Globus pallidus (tissue), 1 donor: ENCODE results near the gene RPL38.

Experiments used
- DNase-seq: peaks from one replicate; pipeline ENCODE4 v3.0.0-alpha.2; 2015; ENCODE audit warnings: low spot score

RPL38 gene

GRCh38 chr17:74211141-74211911, 7.8 kb downstream of the RPL38 start:
- DNase-seq: peak; percentile 46

- DNase-seq: no peak
These were observed 8.4 kb downstream of the RPL38 start for GRCh38 chr17:74211912-74212208.

DNA sequence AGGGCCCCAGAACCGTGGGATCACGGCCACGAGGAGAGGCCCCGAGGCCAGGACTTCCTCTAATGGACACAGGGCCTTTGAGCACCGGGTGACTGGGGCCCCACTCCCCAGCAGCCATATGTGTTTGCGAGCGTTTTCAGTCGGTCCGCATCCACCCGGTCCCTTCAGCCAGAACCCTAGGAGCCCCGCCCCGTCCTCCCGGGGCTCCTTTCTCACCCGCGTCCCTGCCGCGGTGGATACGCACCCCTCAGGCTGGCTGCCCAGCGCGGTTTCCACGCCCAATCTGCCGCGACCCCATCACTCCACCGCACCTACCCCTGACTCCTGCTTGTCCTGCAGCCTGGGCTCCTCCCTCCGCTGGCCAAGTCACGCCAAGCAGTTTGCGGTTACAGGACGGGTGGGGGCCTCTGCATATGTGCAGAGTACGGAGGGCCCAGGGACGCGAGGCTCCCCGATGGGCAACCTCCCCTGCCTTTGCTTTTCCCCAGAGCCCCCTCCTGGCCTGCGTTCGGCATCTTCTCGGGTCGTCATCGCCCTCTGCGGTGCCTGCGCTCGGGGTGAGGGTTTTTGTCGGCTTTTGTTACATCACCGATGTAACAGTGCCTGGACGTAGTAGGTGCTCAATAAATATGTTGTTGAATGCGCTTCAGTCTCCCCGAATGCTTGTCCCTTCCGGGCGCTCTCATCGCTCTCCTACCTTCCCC, 8.9 kb downstream of the RPL38 start:
- DNase-seq: peak; percentile 56

DNA sequence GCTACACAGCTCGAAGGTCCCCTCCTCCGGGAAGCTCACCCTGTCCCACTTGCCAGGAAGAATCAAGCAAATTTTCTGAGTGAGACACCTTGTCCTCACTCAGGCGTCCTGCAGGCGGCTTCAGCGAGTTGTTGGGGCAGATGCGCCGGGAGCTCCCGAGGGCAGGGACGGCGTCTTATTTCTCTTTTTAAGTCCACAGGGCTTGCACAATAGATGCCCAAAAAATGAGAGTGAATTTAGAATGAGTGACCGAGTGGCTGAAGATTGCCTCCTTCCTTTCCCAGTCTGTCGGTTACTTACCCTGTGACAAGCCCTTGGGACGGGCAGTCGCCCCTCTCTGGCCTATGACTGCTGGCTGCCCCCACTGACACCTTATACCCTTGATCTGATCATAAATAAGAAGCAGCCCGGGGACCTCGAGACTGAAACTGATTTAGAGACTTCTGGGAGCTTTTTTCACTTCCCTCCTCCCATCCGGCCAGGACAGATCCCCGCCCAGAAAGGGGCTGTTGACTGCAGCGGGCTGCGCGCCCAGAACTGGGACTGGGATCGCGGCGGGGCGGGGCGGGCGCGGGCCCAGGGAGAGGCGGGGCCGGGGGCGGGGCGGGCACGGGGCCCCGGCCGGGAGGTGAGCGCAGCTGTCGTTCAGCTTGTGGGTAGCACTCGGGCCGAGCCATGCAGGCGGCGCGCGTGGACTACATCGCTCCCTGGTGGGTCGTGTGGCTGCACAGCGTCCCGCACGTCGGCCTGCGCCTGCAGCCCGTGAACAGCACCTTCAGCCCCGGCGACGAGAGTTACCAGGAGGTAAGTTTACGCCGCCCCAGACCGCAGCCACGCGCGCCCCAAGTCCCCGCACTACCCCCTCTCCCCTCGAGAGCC, 9.7 kb downstream of the RPL38 start, which contains the start of gene TTYH2:
TTYH2 (plus strand) TSS at position 659 of the 879 bp plus-strand sequence; CDS start at position 676, 17 bp downstream.
- DNase-seq: peak; percentile 97

DNA sequence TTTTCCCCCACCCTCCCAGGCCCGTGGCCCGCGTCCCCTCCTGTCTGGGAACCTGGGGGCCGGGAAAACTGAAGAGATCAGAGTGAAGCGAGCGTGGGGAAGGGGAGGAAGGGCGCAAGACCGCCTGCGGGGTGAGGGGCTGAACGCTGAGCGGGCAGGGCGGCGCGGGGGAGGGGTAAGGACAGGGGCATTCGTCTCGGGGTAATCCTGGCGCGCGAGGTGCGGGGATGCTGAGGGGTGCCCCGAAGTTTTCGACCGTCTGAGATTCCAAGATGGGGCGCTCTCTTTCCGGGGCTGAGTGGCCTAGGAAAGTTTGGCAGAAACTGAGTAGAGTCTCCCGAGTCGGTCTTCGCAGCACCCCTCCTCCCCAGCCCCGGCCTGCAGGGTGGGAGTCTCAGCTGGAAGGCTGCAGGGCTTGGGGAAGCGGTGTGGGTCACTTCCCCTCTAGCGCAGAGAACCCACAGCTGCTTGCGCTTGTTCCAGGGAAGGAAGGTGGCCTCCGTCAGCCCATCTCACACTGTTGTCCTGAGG, 10.4 kb downstream of the RPL38 start:
- peak; percentile 61 for DNase-seq

GRCh38 chr17:74214484-74215341, 11.2 kb downstream of the RPL38 start:
- DNase-seq: no peak

DNA sequence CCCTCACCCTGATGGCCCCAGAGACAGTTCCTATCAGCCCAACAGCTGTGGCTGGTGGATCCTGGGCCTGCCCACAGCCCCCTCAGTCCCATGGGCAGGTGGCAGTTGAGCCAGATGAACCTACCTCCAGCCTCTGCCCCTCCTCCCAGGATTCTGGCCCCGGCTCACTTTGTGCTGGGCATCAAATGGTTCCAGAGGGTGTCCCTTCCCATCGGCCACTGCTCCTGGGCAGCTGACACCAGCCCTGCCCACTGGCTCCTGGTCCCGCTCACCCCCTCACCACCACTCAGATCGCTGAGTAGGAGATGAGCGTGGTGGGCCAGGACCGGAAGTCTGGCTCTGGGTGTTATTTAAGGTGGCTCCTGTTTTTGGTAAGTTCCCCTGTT, 11.9 kb downstream of the RPL38 start:
- DNase-seq: peak; percentile 81

- DNase-seq: no peak
These were observed 13.0 kb downstream of the RPL38 start for GRCh38 chr17:74216505-74216904.

DNA sequence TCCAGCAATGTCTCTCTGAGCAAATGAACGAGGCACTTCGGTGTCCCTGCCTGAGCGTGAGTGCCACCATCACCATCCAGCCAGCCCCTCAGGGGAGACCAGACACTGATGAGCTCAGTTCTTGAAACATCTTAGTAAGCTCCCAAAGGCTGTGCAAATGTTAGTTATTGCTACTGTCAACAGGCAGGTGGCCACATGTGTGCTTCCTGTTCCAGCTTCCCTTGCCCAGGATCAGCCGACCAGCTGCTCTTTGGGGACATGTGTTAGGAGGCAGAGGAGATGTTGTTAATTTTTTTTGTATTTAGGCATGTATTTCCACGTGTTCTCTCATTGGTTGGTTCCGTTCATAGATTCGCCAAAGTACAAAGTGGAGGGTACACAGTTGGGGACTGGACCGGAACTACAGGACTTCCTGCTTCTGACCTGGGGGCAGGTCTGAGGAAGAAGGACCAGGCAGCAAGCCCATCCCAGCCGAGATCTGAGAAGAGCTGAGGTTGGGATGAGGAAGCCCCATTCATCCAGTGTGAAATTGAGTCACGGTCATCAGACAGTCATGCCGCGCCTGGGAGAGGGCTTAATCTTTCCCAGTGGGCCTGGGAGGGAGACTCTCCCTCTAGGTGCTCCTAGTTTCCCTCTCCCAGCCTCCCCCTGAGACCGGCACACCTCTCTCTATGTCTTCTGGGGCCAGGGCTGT, 13.7 kb downstream of the RPL38 start:
- DNase-seq: no peak

DNA sequence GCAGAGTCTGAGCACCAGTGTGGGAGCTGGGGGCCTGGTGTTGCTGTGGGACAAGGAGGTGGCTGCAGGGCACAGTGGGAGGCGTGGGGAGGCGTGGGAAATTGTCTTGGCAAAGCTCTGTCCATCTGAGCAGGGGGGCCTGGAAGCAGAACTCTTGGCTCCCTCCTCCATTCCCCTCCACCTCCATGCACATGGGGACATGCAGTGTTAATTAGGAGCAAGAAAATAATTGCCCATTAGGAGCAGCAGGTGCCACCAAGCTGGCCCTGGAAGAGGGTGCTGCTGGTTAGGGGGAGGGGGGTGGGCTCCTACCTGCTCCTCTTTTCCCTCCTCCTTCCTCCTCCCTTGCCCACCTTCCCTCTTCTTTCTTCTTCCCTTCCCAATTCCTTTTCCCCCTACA, 14.4 kb downstream of the RPL38 start:
- DNase-seq: no peak

GRCh38 chr17:74218436-74218835, 15.0 kb downstream of the RPL38 start:
- no peak for DNase-seq

GRCh38 chr17:74219576-74220133, 16.2 kb downstream of the RPL38 start:
- DNase-seq: no peak

DNA sequence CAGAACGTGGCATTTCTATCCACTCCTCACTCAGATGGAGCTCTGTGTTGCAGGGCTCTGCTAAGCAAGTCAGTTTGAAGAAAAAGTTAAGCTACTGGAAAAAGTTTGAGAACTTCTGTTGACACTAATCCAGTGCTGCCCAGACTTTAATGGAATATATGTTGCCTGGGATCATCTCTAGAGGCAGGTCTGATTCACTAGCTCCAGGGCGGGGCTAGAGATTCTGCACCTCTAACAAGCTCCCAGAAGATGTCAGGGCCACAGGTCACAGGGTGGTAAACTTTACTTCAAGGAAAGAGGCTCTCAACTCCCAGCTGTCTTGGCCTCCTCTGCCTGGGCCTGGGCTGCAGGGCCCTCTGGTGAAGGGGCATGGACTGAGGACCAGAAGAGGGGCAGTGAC, 16.7 kb downstream of the RPL38 start:
- no peak for DNase-seq

DNA sequence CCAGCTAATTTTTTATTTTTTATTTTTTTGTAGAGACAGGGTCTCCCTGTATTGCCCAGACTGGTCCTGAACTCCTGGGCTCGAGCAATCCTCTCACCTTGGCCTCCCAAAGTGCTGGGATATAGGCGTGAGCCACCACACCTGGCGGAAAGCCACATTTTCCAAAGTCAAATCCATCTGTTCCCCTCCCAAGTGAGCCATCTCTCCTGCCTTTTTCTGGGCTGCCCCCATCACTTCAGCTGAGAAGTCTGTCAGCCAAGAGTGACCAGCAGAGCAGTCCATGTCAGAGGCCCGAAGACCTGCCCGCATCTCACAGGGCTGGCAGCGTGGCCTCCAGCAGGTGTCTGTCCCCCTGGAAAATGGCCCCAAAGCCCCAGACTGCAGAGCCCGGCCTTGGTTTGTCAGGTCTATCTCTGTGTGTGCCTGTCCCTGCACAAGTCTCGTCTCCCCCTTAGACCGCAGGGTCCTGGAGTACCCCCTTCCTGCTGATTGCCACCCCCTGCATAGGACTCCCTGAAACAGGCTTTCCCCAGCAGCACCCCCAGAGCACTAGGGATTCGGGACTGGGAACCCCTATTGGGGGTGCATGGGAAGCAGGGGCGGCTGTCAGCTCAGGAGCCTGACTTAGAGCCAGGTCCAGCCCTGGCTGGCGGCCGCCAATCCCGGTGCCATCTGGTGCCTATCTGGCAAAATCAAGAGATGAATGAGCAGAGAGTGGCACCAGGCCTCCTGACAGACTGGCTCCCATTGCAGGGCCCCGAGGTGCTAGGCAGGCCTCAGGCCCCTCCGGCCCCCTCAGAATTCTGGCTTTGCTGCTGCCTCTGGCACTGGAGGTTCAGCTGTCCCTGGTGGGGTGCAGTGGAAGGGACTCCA, 17.7 kb downstream of the RPL38 start:
- no peak for DNase-seq

GRCh38 chr17:74222399-74222798, 18.9 kb downstream of the RPL38 start:
- DNase-seq: no peak

DNA sequence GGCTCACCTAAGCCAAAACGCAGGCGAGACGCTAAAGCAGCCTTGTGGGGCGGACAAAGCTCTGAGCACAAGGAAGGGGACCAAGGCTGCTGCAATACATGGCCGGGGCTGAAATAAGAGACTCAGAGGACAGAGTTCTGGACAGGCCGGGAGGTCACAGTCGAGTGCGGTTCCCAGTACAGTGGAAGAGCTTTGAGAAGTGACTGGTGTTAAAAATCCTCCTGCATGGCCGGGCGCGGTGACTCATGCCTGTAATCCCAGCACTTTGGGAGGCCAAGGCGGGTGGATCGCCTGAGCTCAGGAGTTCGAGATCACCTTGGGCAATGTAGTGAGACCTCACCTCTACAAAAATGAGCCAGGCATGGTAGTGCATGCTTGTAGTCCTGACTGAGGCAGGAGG, 20.4 kb downstream of the RPL38 start:
- no peak for DNase-seq

DNA sequence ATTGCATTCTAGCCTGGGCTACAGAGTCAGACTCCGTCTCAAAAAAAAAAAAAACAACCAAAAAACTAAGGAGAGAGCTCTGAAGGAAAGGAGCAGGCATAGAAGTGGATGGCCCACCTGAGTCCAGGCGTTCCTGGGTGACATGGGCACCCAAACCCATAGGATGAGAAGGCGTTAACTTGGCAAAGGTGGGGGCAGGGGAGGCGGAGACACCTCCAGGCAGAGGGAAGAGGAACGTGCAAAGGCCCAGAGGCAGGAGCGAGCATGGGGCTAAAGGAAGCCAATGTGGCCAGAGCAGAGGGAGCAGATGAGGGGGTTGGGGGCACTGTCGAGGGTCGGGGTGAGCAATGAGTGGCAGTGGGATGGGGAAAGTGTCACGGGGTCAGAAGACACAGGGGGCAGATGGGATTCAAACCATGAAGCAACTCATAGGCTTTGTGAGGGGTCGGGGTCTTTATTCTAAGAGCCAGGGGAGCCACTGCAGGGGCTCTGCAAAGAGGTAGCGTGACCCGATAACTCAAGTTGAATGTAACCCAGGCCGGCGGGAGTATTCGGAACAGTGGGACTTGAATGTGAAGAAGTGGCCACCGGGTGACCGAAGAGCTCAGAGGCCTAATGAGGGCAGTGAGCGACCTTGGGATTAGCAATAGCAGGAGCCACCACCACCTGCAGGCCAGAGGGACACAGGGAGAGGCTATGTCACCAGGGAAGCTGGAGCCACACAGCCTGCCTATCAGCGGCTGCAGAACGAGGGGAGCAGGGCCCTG, 21.7 kb downstream of the RPL38 start:
- DNase-seq: no peak

DNA sequence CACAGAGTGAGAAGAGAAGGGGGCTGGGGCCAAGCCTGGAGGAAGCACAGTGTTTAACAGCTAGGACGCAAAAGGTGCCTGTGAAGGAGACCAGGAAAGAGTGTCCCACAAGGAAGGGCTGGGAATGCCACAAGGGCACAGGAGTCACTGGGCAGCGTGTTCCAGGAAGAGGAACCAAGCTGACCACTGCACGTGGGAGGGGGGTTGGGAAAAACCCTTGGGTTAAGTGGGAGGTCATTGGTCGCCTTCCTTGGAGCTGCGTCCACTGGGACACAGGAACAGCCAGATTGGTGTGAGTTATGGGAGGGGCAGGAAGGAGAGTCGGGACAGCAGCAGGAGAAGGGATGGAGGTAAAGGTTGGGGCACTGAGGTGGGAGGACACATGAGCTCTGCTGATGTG, 22.8 kb downstream of the RPL38 start:
- no peak for DNase-seq
